Heart left ventricle (tissue), 13 donors: Measurements from ENCODE around the gene SAP30.

Experiments
- CTCF ChIP-seq, 12 donors: fragments of 200-600 bp; sonication (generic) in 4 of 12; IDR thresholded peaks; one replicate each; pipeline versions ENCODE4 v1.5.0 to v1.8.0; 2018 to 2022; ENCODE audit warnings: antibody characterized with exemption in 12 of 12, mild to moderate bottlenecking in 5 of 12
- POLR2A ChIP-seq, 2 donors: fragments of 450-650 bp; IDR thresholded peaks; one replicate each; pipeline ENCODE4 v1.6.1; 2017; ENCODE audit warnings: antibody characterized with exemption in 2 of 2, mild to moderate bottlenecking in 2 of 2, moderate library complexity in 2 of 2
- donor health status: ischemic (EF 13 %, LVEDD 7.1; RV severe dilation, severe dysfunction).
- donor health status: DM: no; HTN: yes; CAD: no.
- donor health status: DM: no; HTN: no; CAD: no.
- donor health status: ischemic (EF 25% LVEDD 6.9; RV normal size, moderate dysfunction).
- donor health status: ischemic (EF 25% LVEDD 5.7; RV mildly dilated, moderate dysfunction).
- donor health status: ischemic (EF 35%, LVEDD 5.7; RV mildly dilated, moderate dysfunction).
- donor health status: nonischemic (EF 11% LVEDD 7.7; RV severe dilation, severe dysfunction).
- donor health status: DM: yes; HTN: yes; CAD: no.
- donor health status: PGD.
- donor health status: ischemic (EF 29% LVEDD 5.4; RV normal size, mild dysfunction).
- donor health status: nonischemic (EF 23%, LVEDD 6.1; RV moderate dilation, normal function).

GRCh38 chr4:173414456-173414855 is 43.7 kb downstream of the SAP30 start:
- no peak for TF ChIP-seq POLR2A (IDR thresholded peaks at IDR 0.05)
- TF ChIP-seq CTCF (IDR thresholded peaks at IDR 0.05): no peak
